Nephron progenitor cell (in vitro differentiated cells): Measurements from ENCODE around the gene CPNE9.

ENCODE experiments used
- DNase-seq: peaks from one replicate; pipeline ENCODE4 v3.0.0; 2021
- H3K27ac Mint-ChIP-seq: 2 replicates; pipeline ENCODE4 v1.8.0; 2021; ENCODE audit warnings: mild to moderate bottlenecking, moderate library complexity, mixed read lengths
- H3K27me3 Mint-ChIP-seq: 2 replicates; pipeline ENCODE4 v1.8.0; 2021; ENCODE audit warnings: mild to moderate bottlenecking, low read depth, mixed read lengths; ENCODE audit not compliant: poor library complexity
- H3K36me3 Mint-ChIP-seq: 2 replicates; pipeline ENCODE4 v1.8.0; 2021; ENCODE audit warnings: low read depth, mixed read lengths
- H3K4me1 Mint-ChIP-seq: 2 replicates; pipeline ENCODE4 v1.8.0; 2021; ENCODE audit warnings: mixed read lengths
- H3K4me3 Mint-ChIP-seq: 2 replicates; pipeline ENCODE4 v1.8.0; 2021; ENCODE audit warnings: mild to moderate bottlenecking, moderate library complexity, mixed read lengths
- H3K9me3 Mint-ChIP-seq: 2 replicates; pipeline ENCODE4 v1.8.0; 2021; ENCODE audit warnings: mild to moderate bottlenecking, moderate library complexity, mixed read lengths
- TF ChIP-seq, protein P1 (sequence below): fragments of 200-600 bp; sonication (generic); IDR thresholded peaks from 2 replicates; pipeline ENCODE4 v1.5.0; 2021; ENCODE audit warnings: antibody characterized with exemption

Gene CPNE9

DNA sequence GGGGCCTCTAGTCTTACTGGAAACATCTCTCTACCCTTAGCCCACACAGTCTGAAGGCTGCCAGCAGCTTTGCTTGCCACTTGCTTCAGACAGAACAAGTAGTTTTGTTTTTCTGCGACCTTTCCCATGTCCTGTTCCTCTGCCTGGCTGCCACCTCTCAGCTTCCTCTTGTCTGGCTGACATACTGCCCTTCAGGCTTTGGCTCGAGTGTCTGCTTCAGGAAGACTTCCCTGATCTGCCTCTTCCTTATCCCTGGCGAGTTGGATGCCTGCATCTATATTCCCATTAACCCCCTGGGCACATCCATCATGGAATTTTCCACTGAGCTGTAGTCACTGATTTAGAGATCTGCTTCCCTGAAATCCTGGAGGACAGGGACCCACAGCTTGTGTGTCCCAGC, 25.1 kb upstream of the CPNE9 start:
- H3K36me3 Mint-ChIP-seq = peaks cover 38% of the 10 kb centered on the region

DNA sequence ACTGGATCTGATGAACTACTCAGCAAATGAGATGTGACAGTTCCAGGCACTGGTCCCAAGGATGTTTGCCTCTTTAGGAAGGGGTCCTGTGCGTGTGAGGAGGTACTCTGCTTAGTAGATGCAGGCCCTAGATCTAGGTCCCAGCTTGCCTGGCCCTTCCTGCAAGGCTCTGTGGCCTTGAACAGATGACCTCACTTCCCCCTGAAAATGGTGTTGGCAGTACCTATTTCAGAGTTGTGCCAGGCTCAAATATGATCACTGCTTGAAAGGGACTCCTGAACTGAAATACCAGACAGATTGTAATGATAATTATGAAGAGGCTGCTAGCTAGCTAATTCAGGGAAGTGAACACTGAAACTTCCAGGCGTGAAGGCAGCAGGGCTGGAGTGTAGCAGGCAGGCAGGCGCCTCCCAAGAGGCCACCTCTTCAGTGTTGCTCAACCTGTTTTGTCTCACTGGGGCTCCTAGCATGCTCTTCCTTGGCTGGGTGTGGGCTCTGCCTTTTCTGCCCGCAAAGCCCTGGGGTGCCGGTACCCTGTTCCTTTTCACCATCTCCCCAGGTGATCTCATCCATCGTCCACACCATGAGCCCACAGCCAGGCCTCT, 24.1 kb upstream of the CPNE9 start:
- H3K4me1 Mint-ChIP-seq = no peaks in the 10 kb centered on the region
- no peak for DNase-seq
- no peaks in the 10 kb centered on the region for H3K9me3 Mint-ChIP-seq
- H3K36me3 Mint-ChIP-seq = peaks cover 40% of the 10 kb centered on the region
- H3K27me3 Mint-ChIP-seq = no peaks in the 10 kb centered on the region
- no peak overlapping the region for H3K27ac Mint-ChIP-seq
- H3K4me3 Mint-ChIP-seq = no peak overlapping the region
- TF ChIP-seq, protein P1, sequence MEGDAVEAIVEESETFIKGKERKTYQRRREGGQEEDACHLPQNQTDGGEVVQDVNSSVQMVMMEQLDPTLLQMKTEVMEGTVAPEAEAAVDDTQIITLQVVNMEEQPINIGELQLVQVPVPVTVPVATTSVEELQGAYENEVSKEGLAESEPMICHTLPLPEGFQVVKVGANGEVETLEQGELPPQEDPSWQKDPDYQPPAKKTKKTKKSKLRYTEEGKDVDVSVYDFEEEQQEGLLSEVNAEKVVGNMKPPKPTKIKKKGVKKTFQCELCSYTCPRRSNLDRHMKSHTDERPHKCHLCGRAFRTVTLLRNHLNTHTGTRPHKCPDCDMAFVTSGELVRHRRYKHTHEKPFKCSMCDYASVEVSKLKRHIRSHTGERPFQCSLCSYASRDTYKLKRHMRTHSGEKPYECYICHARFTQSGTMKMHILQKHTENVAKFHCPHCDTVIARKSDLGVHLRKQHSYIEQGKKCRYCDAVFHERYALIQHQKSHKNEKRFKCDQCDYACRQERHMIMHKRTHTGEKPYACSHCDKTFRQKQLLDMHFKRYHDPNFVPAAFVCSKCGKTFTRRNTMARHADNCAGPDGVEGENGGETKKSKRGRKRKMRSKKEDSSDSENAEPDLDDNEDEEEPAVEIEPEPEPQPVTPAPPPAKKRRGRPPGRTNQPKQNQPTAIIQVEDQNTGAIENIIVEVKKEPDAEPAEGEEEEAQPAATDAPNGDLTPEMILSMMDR = no peak

More for the DNA sequence above, 25.1 kb upstream of the CPNE9 start:
- H3K4me3 Mint-ChIP-seq = no peak overlapping the region
- no peaks in the 10 kb centered on the region for H3K27me3 Mint-ChIP-seq
- no peaks in the 10 kb centered on the region for H3K4me1 Mint-ChIP-seq
- no peak overlapping the region for H3K27ac Mint-ChIP-seq
- no peak for DNase-seq
- TF ChIP-seq, protein P1 = no peak
- H3K9me3 Mint-ChIP-seq = no peaks in the 10 kb centered on the region

DNA sequence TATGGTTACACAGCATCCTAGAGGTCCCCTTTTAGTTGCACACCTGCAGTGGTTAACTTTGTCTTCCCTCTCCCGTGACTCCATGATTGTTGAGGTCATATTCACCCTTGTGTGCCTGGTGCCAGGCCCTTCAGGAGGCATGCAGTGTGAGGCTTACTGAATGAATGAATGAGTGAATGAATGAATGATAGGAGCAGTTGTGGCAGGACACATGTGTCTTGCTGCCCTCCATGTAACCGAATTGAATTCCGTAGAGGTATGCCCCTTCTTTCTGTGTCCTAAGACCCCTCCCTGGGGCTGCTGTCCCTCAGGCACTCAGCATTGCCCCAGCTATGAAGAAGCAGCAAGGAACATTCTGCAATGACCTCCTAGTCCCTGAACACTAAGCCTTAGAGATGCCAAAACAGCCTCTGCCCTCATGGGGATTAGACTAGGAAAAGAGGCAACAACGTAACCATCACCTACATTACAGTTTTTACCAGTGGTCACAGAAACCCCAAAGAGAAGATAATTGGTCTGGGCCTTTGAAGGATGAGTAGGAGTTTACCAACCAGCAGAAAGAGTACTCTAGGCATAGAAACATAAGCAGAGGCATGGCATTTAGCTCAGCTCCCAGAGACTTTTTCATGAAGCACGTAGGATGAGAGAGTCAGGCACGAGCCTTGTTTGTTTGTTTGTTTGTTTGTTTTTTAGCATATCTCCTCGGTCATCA, 22.5 kb upstream of the CPNE9 start:
- TF ChIP-seq, protein P1 = no peak
- Mint-ChIP-seq H3K4me1 (no peaks in the 10 kb centered on the region), H3K4me3 (no peak overlapping the region), H3K27me3 (no peaks in the 10 kb centered on the region), H3K36me3 (peaks cover 54% of the 10 kb centered on the region), H3K27ac (no peak overlapping the region), H3K9me3 (no peaks in the 10 kb centered on the region)
- DNase-seq = no peak

DNA sequence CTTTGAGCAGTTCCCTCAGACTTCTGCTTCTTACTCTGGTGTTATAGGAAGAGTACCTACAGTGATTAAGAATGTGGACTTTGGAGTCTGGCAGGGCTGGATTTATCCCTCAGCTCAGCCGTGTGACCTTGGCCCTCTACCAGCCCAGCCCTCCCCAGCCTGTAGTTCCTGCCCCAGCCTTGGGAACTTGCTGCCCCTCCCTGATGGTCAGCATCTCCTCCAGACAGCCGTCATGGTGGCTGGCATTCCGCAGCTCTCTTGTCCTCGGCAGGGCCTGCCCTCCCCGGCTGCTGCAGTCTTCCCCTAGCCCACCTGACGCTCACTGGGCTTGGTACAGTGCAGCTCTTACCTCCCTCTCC, 21.9 kb upstream of the CPNE9 start:
- Mint-ChIP-seq H3K27ac (peak overlapping the region; percentile 9), H3K27me3 (no peaks in the 10 kb centered on the region)

DNA sequence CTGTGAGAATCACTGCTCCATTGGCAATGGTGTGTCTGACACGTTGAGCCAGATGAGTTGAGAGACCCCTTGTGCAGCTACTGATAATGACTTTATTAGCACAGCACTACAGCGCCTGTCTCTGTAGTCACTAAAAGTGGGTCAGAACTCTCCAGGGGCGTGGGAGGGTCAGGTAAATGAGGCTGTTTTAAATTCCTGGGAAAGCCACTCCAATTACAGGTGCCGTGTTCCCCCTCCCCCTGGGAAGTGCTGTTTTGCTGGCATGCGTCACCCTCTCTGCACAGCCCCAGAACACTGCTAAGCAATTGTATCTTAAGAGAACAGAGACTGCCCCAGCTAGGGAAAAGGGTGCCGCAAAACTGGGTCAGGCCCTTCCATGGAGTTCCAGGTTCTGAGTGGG, 21.5 kb upstream of the CPNE9 start:
- no peak overlapping the region for H3K4me3 Mint-ChIP-seq
- H3K27me3 Mint-ChIP-seq = no peaks in the 10 kb centered on the region
- peaks cover 54% of the 10 kb centered on the region for H3K36me3 Mint-ChIP-seq
- H3K9me3 Mint-ChIP-seq = no peaks in the 10 kb centered on the region
- no peak for DNase-seq
- peak overlapping the region; percentile 9 for H3K27ac Mint-ChIP-seq
- H3K4me1 Mint-ChIP-seq = no peaks in the 10 kb centered on the region
- TF ChIP-seq, protein P1 = no peak

More for the DNA sequence above, 21.9 kb upstream of the CPNE9 start:
- no peak for DNase-seq
- TF ChIP-seq, protein P1 = no peak
- no peaks in the 10 kb centered on the region for H3K4me1 Mint-ChIP-seq
- H3K9me3 Mint-ChIP-seq = no peaks in the 10 kb centered on the region
- no peak overlapping the region for H3K4me3 Mint-ChIP-seq
- peaks cover 55% of the 10 kb centered on the region for H3K36me3 Mint-ChIP-seq

DNA sequence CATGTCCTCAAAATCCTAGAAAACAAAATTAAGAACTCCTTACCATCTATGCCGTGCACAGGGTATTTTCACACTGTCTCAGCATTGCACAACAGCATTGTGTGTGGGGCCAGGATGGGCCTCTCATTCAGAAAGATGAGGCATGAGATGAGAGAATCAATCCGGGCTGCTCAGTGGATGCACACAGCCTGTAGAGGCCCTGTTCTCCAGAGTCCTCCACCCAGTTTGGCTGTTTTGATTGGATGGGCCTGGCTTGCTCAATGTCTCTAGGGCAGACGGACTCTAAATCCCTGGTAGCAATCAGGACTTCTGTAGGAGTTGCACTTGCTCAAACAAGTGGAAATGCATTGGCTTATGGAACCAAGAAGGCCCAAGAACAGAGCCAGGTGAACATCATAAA, 20.2 kb upstream of the CPNE9 start:
- Mint-ChIP-seq H3K4me1 (no peaks in the 10 kb centered on the region), H3K27me3 (no peaks in the 10 kb centered on the region), H3K36me3 (peaks cover 54% of the 10 kb centered on the region), H3K4me3 (no peak overlapping the region), H3K27ac (no peak overlapping the region), H3K9me3 (no peaks in the 10 kb centered on the region)
- TF ChIP-seq, protein P1 = no peak
- no peak for DNase-seq
